22Rv1 (cell line): ENCODE measurements around the gene ATXN10.

Source experiments
- ZFX ChIP-seq: fragments of 450-650 bp; IDR thresholded peaks from 2 replicates; pipeline ENCODE4 v1.6.1; 2017; ENCODE audit warnings: antibody characterized with exemption, borderline replicate concordance
- TF ChIP-seq, protein P1 (sequence below): fragments of 450-650 bp; IDR thresholded peaks from 2 replicates; pipeline ENCODE4 v1.5.1; 2017; ENCODE audit warnings: mild to moderate bottlenecking

- TF ChIP-seq, protein P1, sequence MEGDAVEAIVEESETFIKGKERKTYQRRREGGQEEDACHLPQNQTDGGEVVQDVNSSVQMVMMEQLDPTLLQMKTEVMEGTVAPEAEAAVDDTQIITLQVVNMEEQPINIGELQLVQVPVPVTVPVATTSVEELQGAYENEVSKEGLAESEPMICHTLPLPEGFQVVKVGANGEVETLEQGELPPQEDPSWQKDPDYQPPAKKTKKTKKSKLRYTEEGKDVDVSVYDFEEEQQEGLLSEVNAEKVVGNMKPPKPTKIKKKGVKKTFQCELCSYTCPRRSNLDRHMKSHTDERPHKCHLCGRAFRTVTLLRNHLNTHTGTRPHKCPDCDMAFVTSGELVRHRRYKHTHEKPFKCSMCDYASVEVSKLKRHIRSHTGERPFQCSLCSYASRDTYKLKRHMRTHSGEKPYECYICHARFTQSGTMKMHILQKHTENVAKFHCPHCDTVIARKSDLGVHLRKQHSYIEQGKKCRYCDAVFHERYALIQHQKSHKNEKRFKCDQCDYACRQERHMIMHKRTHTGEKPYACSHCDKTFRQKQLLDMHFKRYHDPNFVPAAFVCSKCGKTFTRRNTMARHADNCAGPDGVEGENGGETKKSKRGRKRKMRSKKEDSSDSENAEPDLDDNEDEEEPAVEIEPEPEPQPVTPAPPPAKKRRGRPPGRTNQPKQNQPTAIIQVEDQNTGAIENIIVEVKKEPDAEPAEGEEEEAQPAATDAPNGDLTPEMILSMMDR = no peak
- no peak for TF ChIP-seq ZFX
Measured at GRCh38 chr22:45819305-45819704, 147.7 kb downstream of the ATXN10 start.
